Measurements from ENCODE around the gene ATP11B. TPM values are rescaled to one million over a fixed set of nuclear protein-coding genes. Genes with fewer than 3 reads are reported as not detected.
A peak's percentile ranks its signal among the peaks of the same experiment; 100 is the strongest.

ATP11B gene
- polyA plus RNA-seq, 2 of the 4 experiments (the other 2 are of a cell fraction), result 10.1 to 17.2 TPM

DNA sequence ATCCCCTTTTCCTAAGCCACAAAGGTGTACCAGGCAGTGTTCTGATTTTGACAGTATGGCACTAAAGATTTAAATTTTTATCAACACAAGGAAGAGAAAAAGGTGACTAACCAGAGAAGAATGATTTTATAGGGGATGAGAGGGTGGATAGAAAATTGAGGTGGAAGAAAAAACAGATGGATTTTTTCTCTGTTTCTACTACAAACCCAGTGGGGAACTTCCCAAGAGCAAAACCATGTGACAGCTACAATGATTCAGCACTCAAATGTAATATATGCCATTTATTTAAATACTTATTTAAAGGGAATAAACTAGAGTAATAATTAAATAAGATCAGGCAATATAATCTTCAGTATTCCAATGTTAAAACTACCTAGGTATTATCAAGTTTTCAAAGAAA, 176.0 kb downstream of the ATP11B start (continued):
- no peak for TF ChIP-seq FOSB (CRISPR knock-in tag; IDR thresholded peaks at IDR 0.05)

DNA sequence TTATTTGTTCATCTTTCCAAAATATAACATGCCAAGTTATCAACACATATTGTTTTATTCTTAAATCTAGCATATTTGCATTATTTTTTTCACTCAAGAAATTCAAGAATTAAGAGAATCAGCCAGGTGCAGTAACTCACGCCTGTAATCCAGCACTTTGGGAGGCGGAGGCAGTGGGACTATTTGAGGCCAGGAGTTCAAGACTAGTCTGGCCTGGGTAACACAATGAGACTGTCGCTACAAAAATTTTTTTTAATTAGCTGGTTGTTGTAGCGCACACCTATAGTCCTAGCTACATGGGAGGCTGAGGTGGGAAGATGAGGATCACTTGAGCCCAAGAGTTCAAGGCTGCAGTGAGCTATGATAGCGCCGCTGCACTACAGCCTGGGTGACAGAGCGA, 176.5 kb downstream of the ATP11B start:
- POLR2A ChIA-PET, result no interaction called here
- peak overlapping the region; percentile 56; the same call in 2 of the 3 replicates for H3K4me2 ChIP-seq

DNA sequence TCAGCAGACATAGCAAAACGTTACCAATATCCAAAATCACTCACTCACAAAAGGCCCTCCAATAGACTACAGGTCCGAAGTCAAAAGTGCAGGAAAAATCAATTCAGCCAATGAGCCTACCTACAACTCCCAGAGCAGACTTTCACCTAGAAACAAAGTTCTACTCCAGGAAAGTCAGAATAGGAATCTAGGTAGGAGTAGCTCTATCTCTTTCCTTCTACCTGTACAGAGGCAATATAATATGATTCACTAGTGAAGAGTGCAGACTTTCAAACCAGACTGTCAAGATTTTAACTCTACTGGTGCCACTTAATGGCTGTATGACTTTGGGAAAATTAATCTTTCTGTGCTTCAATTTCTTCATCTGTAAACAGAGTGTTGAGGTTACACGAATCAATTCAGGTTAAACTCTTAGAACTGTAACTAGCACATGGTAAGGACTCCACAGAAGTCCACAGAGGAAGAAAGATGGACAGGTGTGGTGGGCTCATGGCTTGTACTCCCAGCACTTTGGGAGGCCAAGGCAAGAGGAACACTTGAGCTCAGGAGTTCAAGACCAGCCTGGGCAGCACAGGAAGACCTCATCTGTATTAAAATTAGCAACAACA, 177.6 kb downstream of the ATP11B start:
- TF ChIP-seq HEYL (CRISPR knock-in tag; IDR thresholded peaks at IDR 0.05) (no peak), CHD2 (IDR thresholded peaks at IDR 0.05; ENCODE audit: low read length, partially characterized antibody) (no peak), SMC3 (IDR thresholded peaks at IDR 0.05) (no peak), PHF8 (IDR thresholded peaks at IDR 0.05; ENCODE audit: borderline replicate concordance, low read depth) (no peak), CEBPB (IDR thresholded peaks at IDR 0.05) (no peak), HOXA7 (CRISPR knock-in tag; IDR thresholded peaks at IDR 0.05) (no peak), TFCP2L1 (CRISPR knock-in tag; IDR thresholded peaks at IDR 0.05) (no peak), POLR2AphosphoS2 (conservative IDR thresholded peaks at IDR 0.05; ENCODE audit: low read length) (no peak)
- TF ChIP-seq, protein P1, sequence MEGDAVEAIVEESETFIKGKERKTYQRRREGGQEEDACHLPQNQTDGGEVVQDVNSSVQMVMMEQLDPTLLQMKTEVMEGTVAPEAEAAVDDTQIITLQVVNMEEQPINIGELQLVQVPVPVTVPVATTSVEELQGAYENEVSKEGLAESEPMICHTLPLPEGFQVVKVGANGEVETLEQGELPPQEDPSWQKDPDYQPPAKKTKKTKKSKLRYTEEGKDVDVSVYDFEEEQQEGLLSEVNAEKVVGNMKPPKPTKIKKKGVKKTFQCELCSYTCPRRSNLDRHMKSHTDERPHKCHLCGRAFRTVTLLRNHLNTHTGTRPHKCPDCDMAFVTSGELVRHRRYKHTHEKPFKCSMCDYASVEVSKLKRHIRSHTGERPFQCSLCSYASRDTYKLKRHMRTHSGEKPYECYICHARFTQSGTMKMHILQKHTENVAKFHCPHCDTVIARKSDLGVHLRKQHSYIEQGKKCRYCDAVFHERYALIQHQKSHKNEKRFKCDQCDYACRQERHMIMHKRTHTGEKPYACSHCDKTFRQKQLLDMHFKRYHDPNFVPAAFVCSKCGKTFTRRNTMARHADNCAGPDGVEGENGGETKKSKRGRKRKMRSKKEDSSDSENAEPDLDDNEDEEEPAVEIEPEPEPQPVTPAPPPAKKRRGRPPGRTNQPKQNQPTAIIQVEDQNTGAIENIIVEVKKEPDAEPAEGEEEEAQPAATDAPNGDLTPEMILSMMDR (IDR thresholded peaks at IDR 0.05), result no peak
- TF ChIP-seq, protein P2, sequence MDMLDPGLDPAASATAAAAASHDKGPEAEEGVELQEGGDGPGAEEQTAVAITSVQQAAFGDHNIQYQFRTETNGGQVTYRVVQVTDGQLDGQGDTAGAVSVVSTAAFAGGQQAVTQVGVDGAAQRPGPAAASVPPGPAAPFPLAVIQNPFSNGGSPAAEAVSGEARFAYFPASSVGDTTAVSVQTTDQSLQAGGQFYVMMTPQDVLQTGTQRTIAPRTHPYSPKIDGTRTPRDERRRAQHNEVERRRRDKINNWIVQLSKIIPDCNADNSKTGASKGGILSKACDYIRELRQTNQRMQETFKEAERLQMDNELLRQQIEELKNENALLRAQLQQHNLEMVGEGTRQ (IDR thresholded peaks at IDR 0.05), result no peak
- TF ChIP-seq, protein P3, sequence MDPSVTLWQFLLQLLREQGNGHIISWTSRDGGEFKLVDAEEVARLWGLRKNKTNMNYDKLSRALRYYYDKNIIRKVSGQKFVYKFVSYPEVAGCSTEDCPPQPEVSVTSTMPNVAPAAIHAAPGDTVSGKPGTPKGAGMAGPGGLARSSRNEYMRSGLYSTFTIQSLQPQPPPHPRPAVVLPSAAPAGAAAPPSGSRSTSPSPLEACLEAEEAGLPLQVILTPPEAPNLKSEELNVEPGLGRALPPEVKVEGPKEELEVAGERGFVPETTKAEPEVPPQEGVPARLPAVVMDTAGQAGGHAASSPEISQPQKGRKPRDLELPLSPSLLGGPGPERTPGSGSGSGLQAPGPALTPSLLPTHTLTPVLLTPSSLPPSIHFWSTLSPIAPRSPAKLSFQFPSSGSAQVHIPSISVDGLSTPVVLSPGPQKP (IDR thresholded peaks at IDR 0.05; ENCODE audit: low read depth, low read length), result no peak
- POLR2A ChIA-PET, result no interaction called here
- ATAC-seq (no peak), DNase-seq (ENCODE audit: low read depth in 1 of 2, low spot score in 1 of 2) (no peak), FAIRE-seq (no peak)
- Histone ChIP-seq H3K4me1 (peaks cover 34% of the 10 kb centered on the region), H3K4me3 (no peak overlapping the region), H3K4me2 (no peak overlapping the region), H3K9me3 (no peaks in the 10 kb centered on the region), H3K27ac (no peak overlapping the region)
- 86% methylated on average over 3 of the region's 3 CpGs for WGBS (ENCODE audit: missing lambda C conversion rate)
- CTCF ChIA-PET, result interaction anchor here (1.0 kb wide), 1 partner anchor 9 kb away, joined by 3 read pairs; no protein-coding TSS in a partner anchor

More for the DNA sequence above, 176.5 kb downstream of the ATP11B start:
- CTCF ChIA-PET, result interaction anchor here (1.1 kb wide), 1 partner anchor 17 kb away, joined by 3 read pairs; no protein-coding TSS in a partner anchor
- DNase-seq (ENCODE audit: low read depth in 1 of 2, low spot score in 1 of 2) (no peak), ATAC-seq (no peak), FAIRE-seq (no peak)
- Histone ChIP-seq H3K27ac (no peak overlapping the region; a peak in 1 of 6 replicates), H3K9me3 (no peaks in the 10 kb centered on the region), H3K4me3 (no peak overlapping the region), H3K4me1 (peaks cover 34% of the 10 kb centered on the region)
- 93% methylated on average over 7 of the region's 7 CpGs for WGBS (ENCODE audit: missing lambda C conversion rate)
- TF ChIP-seq ZNF302 (CRISPR knock-in tag; IDR thresholded peaks at IDR 0.05) (no peak), TP53 (CRISPR knock-in tag; IDR thresholded peaks at IDR 0.05) (no peak), POLR2A (IDR thresholded peaks at IDR 0.05; ENCODE audit: low read length) (no peak), KDM1A (IDR thresholded peaks at IDR 0.05; ENCODE audit: low read depth) (no peak), FOSL2 (IDR thresholded peaks at IDR 0.05) (no peak), FOSL2 (CRISPR knock-in tag; IDR thresholded peaks at IDR 0.05) (no peak), TFCP2L1 (CRISPR knock-in tag; IDR thresholded peaks at IDR 0.05) (no peak), GATA3 (IDR thresholded peaks at IDR 0.05; ENCODE audit: borderline replicate concordance) (no peak), FOXS1 (CRISPR knock-in tag; IDR thresholded peaks at IDR 0.05) (no peak), MYC (IDR thresholded peaks at IDR 0.05; ENCODE audit: borderline replicate concordance, low read length) (no peak), RFX5 (IDR thresholded peaks at IDR 0.05) (no peak), SMC3 (IDR thresholded peaks at IDR 0.05) (no peak), CEBPB (IDR thresholded peaks at IDR 0.05) (no peak), CBX8 (IDR thresholded peaks at IDR 0.05) (no peak)
- TF ChIP-seq, protein P3 (IDR thresholded peaks at IDR 0.05; ENCODE audit: low read depth, low read length), result no peak
- TF ChIP-seq, protein P4, sequence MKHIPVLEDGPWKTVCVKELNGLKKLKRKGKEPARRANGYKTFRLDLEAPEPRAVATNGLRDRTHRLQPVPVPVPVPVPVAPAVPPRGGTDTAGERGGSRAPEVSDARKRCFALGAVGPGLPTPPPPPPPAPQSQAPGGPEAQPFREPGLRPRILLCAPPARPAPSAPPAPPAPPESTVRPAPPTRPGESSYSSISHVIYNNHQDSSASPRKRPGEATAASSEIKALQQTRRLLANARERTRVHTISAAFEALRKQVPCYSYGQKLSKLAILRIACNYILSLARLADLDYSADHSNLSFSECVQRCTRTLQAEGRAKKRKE (CRISPR knock-in tag; IDR thresholded peaks at IDR 0.05; ENCODE audit: low read depth), result no peak

Measured in A549 (cell line).